Uterus (tissue), 4 donors: Measurements from ENCODE around the gene FHIT. TPM values are rescaled to one million over a fixed set of nuclear protein-coding genes. Genes with fewer than 3 reads are reported as not detected.

ENCODE experiments used
- DNase-seq, 2 donors: peaks; one replicate each; pipeline ENCODE4 v3.0.0-alpha.2; 2019 to 2020
- H3K27ac ChIP-seq, 2 donors: fragments of 200-600 bp; sonication (generic); 1 replicate in 1 of 2; 2 replicates in 1 of 2; pipeline ENCODE4 v1.5.1; 2016 to 2018
- H3K27me3 ChIP-seq, 2 donors: fragments of 200-600 bp; sonication (generic); one replicate each; pipeline ENCODE4 v1.5.1; 2018 to 2019; ENCODE audit warnings: control low read depth in 1 of 2
- H3K36me3 ChIP-seq, 2 donors: fragments of 200-600 bp; sonication (generic); one replicate each; pipeline ENCODE4 v1.5.1; 2019; ENCODE audit warnings: control low read depth in 1 of 2
- H3K4me1 ChIP-seq, 2 donors: fragments of 200-600 bp; sonication (generic); one replicate each; pipeline ENCODE4 v1.5.1; 2018 to 2019; ENCODE audit warnings: control low read depth in 1 of 2
- H3K4me3 ChIP-seq, 2 donors: fragments of 200-600 bp; sonication (generic); 1 replicate in 1 of 2; 2 replicates in 1 of 2; pipeline ENCODE4 v1.5.1; 2018 to 2019; ENCODE audit warnings: mild to moderate bottlenecking in 1 of 2
- H3K9me3 ChIP-seq, 2 donors: fragments of 200-600 bp; sonication (generic); one replicate each; pipeline ENCODE4 v1.5.1; 2019; ENCODE audit warnings: control low read depth in 1 of 2
- POLR2A ChIP-seq, 2 donors: fragments of 450-650 bp; IDR thresholded peaks; one replicate each; pipeline ENCODE4 v1.6.1; 2016; ENCODE audit warnings: antibody characterized with exemption in 2 of 2, mild to moderate bottlenecking in 1 of 2, moderate library complexity in 1 of 2
- intact Hi-C: fragments of 100-400 bp; cut with DNase I; formaldehyde crosslinking; loops from one replicate; pipeline ENCODE4 v1.15.1; 2023; ENCODE audit warnings: low total_unique reads
- total RNA-seq, 4 donors: library from RNA; depleted of rRNA in 3 of 4; stranded (reverse); fragments of >200 nt in 3 of 4; gene quantifications; one replicate each; pipeline versions ENCODE4 v1.1.0 to v1.2.4, GENCODE V29; 2014 to 2023
- TF ChIP-seq, protein P1 (sequence below), 4 experiments: fragments of 200-600 bp in 2 of 4; fragments of 450-650 bp in 2 of 4; sonication (generic) in 2 of 4; IDR thresholded peaks; one replicate each; pipeline ENCODE4 v1.5.1; 2016 to 2019; ENCODE audit warnings: antibody characterized with exemption in 4 of 4, mild to moderate bottlenecking in 2 of 4, moderate library complexity in 1 of 4
- donor health status: DM: yes; HTN: yes; CAD: no.

FHIT gene
- total RNA-seq, 4 donors from 2014 or later: 1.3 to 15.2 (median 7.3) TPM

DNA sequence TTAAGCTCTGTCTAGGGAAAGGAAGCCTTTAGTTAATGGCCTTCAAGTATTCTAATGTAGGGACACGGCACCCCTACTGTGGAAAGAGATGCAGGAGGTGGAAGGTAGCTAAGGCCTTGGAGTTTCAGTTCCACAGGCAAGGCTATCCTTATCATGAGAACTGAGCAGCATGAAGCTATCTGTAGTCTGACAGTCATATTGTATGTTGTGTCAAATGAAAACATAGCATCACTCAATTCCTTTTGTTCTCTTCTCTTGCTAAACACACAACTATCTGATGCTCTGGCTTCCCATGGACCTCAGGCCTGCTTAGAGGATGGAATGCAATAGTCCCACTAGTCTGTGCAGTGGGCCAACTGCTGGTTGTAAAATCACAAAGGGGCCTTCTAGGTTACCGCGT, 380.9 kb downstream of the FHIT start:
- H3K9me3 ChIP-seq: no peaks in the 10 kb centered on the region
- H3K27ac ChIP-seq: no peak overlapping the region
- no peaks in the 10 kb centered on the region for H3K4me1 ChIP-seq
- TF ChIP-seq, protein P1, sequence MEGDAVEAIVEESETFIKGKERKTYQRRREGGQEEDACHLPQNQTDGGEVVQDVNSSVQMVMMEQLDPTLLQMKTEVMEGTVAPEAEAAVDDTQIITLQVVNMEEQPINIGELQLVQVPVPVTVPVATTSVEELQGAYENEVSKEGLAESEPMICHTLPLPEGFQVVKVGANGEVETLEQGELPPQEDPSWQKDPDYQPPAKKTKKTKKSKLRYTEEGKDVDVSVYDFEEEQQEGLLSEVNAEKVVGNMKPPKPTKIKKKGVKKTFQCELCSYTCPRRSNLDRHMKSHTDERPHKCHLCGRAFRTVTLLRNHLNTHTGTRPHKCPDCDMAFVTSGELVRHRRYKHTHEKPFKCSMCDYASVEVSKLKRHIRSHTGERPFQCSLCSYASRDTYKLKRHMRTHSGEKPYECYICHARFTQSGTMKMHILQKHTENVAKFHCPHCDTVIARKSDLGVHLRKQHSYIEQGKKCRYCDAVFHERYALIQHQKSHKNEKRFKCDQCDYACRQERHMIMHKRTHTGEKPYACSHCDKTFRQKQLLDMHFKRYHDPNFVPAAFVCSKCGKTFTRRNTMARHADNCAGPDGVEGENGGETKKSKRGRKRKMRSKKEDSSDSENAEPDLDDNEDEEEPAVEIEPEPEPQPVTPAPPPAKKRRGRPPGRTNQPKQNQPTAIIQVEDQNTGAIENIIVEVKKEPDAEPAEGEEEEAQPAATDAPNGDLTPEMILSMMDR (IDR thresholded peaks at IDR 0.05): no peak
- TF ChIP-seq POLR2A (IDR thresholded peaks at IDR 0.05): no peak
- H3K4me3 ChIP-seq: no peak overlapping the region
- H3K36me3 ChIP-seq: no peaks in the 10 kb centered on the region
- DNase-seq: no peak
- no peaks in the 10 kb centered on the region for H3K27me3 ChIP-seq
- intact Hi-C loops: no loop called here

DNA sequence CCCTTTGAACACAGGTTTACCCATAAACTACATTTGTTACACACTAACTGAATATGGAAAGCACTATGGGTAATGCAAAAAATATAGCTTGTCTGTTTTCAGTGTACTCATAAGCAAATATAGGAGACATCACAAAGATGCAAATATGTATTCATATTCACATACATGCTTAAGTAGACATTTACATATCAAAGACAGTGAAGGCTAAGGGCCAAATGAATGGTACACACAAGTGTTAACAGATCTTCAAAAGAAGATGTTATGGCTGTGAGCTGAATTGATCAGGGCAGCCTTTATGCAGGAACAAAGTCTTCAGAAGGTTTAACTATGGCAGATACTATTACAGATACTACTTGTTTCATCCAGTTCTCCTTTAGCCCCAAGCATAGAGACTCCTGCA, 384.1 kb downstream of the FHIT start:
- TF ChIP-seq, protein P1 (IDR thresholded peaks at IDR 0.05): no peak
- no peak for TF ChIP-seq POLR2A (IDR thresholded peaks at IDR 0.05)
- intact Hi-C loops: no loop called here
- Histone ChIP-seq H3K27me3 (no peaks in the 10 kb centered on the region), H3K9me3 (no peaks in the 10 kb centered on the region), H3K27ac (no peak overlapping the region), H3K36me3 (no peaks in the 10 kb centered on the region), H3K4me1 (no peaks in the 10 kb centered on the region), H3K4me3 (no peak overlapping the region)
- no peak for DNase-seq

DNA sequence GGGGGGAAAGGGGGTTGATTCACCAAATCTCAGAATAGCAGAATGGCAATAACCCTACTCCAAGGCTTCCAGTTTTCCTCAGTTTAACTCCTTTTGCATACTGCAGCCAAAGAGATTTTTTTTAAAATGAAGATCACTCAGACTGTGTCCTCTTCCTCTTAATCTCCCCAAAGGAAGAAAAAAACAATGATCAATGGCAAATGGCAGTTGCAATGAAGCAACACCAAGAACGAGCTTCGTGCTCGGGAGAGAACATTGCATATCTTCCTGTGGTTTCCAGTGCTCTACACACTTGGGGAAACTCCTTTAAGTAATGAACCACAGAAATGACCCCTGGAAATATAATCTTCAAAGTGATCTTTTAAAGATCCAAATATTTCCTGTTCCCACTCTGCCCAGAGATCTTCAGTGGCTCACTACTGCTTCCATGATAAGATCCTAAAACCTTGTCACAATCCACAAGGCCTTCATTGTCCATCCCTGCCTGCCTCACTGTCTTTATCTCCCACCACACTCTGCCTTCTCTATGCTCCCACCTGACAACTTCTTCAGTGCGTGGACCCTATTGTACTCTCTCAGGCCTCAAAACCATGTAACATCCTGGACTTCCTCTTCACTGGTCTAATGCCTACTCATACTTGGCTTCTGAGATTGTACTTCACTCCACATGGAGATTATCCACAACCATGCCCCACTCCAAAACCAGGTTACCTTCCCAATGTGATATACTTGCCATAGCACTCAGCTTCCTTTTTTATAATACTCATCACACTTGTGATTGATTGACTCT, 394.8 kb downstream of the FHIT start:
- intact Hi-C loops: no loop called here
- Histone ChIP-seq H3K4me1 (no peaks in the 10 kb centered on the region), H3K4me3 (no peak overlapping the region)

DNA sequence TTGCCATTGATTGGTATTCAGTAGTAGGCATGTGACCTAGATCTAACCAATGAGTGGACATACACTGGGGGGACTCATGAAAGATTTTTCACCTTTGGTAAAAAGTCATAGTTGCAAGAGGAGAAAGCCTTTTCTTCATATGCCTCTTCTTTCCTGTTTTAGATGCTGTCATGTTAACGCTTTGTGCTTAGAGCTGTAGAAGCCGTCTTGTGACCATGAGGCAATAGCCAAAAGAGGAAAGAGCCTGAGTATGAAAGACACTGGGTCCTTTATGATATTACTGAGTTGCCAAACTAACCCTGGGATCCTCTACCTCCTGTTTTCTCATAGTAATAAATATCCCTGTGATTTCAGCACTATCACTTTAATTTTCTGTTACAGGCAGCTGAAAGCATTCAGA, 396.0 kb downstream of the FHIT start:
- TF ChIP-seq POLR2A (IDR thresholded peaks at IDR 0.05): no peak
- TF ChIP-seq, protein P1 (IDR thresholded peaks at IDR 0.05): no peak
- intact Hi-C loops: no loop called here

More for the DNA sequence above, 394.8 kb downstream of the FHIT start:
- Histone ChIP-seq H3K36me3 (no peaks in the 10 kb centered on the region), H3K9me3 (no peaks in the 10 kb centered on the region), H3K27me3 (no peaks in the 10 kb centered on the region), H3K27ac (no peak overlapping the region)
- no peak for DNase-seq
- TF ChIP-seq POLR2A (IDR thresholded peaks at IDR 0.05): no peak
- TF ChIP-seq, protein P1 (IDR thresholded peaks at IDR 0.05): no peak

DNA sequence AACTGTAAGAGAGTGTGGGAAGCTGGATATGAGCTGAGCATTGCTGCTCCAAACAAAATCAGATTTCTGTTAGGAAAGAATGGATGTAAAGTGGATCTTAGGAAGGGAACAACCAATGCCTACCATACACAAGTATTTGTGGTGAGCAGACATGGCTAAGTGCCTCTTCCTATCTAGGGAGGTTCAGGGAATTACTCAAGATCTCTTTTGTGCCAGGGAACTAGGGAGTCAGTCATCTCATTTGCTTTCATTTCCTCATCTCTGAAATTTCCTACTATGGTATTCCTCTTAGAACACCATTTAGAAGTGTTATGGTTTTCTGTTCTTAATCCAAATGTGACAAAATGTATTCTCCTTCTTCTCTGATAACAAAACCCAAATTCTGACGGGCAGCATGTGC, 396.5 kb downstream of the FHIT start:
- H3K9me3 ChIP-seq: no peaks in the 10 kb centered on the region
- no peak for DNase-seq
- H3K27me3 ChIP-seq: no peaks in the 10 kb centered on the region
- no peak overlapping the region for H3K4me3 ChIP-seq
- intact Hi-C loops: no loop called here
- H3K36me3 ChIP-seq: no peaks in the 10 kb centered on the region
- no peaks in the 10 kb centered on the region for H3K4me1 ChIP-seq
- no peak overlapping the region for H3K27ac ChIP-seq
- TF ChIP-seq, protein P1 (IDR thresholded peaks at IDR 0.05): no peak
- no peak for TF ChIP-seq POLR2A (IDR thresholded peaks at IDR 0.05)

More for the DNA sequence above, 396.0 kb downstream of the FHIT start:
- Histone ChIP-seq H3K36me3 (no peaks in the 10 kb centered on the region), H3K27me3 (no peaks in the 10 kb centered on the region), H3K9me3 (no peaks in the 10 kb centered on the region), H3K4me1 (no peaks in the 10 kb centered on the region), H3K4me3 (no peak overlapping the region), H3K27ac (no peak overlapping the region)
- no peak for DNase-seq
